H1 (cell line): ENCODE data around the gene MARCHF2. TPM values are rescaled to one million over a fixed set of nuclear protein-coding genes. Genes with fewer than 3 reads are reported as not detected.

Source experiments
- BACH1 ChIP-seq: IDR thresholded peaks from 2 replicates; pipeline ENCODE4 v1.6.1; 2012; ENCODE audit warnings: low read length, improper control_type of control experiment
- BCL11A ChIP-seq, 2 experiments: IDR thresholded peaks; one replicate each; pipeline ENCODE4 v1.6.1; 2011; ENCODE audit warnings: low read depth in 2 of 2, low read length in 2 of 2, mild to moderate bottlenecking in 2 of 2
- BRCA1 ChIP-seq: IDR thresholded peaks from 2 replicates; pipeline ENCODE4 v1.6.1; 2012; ENCODE audit warnings: low read depth, low read length, improper control_type of control experiment
- CBX8 ChIP-seq: fragments of 300-800, 300-1000 bp; sonication (generic); IDR thresholded peaks from 2 replicates; pipeline ENCODE4 v1.7.1; 2016; ENCODE audit warnings: low read depth, low read length, borderline replicate concordance
- CREB1 ChIP-seq: IDR thresholded peaks from 2 replicates; pipeline ENCODE4 v1.6.1; 2012; ENCODE audit warnings: inconsistent platforms
- FOSL1 ChIP-seq: IDR thresholded peaks from 2 replicates; pipeline ENCODE4 v1.6.1; 2011; ENCODE audit warnings: mild to moderate bottlenecking, low read depth, low read length, moderate library complexity; ENCODE audit not compliant: insufficient read depth
- GABPA ChIP-seq: IDR thresholded peaks from 2 replicates; pipeline ENCODE4 v1.6.1; 2011; ENCODE audit warnings: mild to moderate bottlenecking, low read length, moderate library complexity, borderline replicate concordance; ENCODE audit not compliant: insufficient read depth
- HDAC6 ChIP-seq: IDR thresholded peaks from one replicate; pipeline ENCODE4 v1.7.1; 2012; ENCODE audit warnings: low read depth, mild to moderate bottlenecking, inconsistent platforms, low read length, moderate library complexity
- JUN ChIP-seq: IDR thresholded peaks from 2 replicates; pipeline ENCODE4 v1.6.1; 2011; ENCODE audit warnings: low read depth, mild to moderate bottlenecking, improper control_type of control experiment, low read length
- JUND ChIP-seq: IDR thresholded peaks from 2 replicates; pipeline ENCODE4 v1.6.1; 2011; ENCODE audit warnings: mild to moderate bottlenecking, improper control_type of control experiment, low read length
- KDM1A ChIP-seq: fragments of 200-600, 300-600 bp; sonication (generic); IDR thresholded peaks from 2 replicates; pipeline ENCODE4 v1.7.1; 2016; ENCODE audit warnings: mild to moderate bottlenecking, low read length, borderline replicate concordance
- KDM5A ChIP-seq: fragments of 200-600 bp; IDR thresholded peaks from 2 replicates; pipeline ENCODE4 v1.7.1; 2012; ENCODE audit warnings: mild to moderate bottlenecking, low read length, inconsistent platforms, mixed read lengths
- NRF1 ChIP-seq: IDR thresholded peaks from 2 replicates; pipeline ENCODE4 v1.6.1; 2011; ENCODE audit warnings: mild to moderate bottlenecking, low read depth, low read length, improper control_type of control experiment
- PHF8 ChIP-seq: fragments of 200-600 bp; sonication (generic); conservative IDR thresholded peaks from 2 replicates; pipeline ENCODE4 v1.7.1; 2012; ENCODE audit warnings: low read depth, mild to moderate bottlenecking, inconsistent platforms, low read length, moderate library complexity
- POLR2A ChIP-seq, 2 experiments: IDR thresholded peaks; 1 replicate in 1 of 2; 2 replicates in 1 of 2; pipeline ENCODE4 v1.6.1; 2011; ENCODE audit warnings: low read depth in 2 of 2, low read length in 2 of 2, mild to moderate bottlenecking in 2 of 2; ENCODE audit errors: control extremely low read depth in 1 of 2
- POLR2AphosphoS5 ChIP-seq: IDR thresholded peaks from 2 replicates; pipeline ENCODE4 v1.6.1; 2011; ENCODE audit warnings: low read depth, low read length
- RNF2 ChIP-seq: fragments of 200-900, 300-1000 bp; sonication (generic); IDR thresholded peaks from 2 replicates; pipeline ENCODE4 v1.7.1; 2016; ENCODE audit warnings: borderline replicate concordance, low read depth, mild to moderate bottlenecking, antibody characterized with exemption, low read length; ENCODE audit not compliant: poor library complexity, severe bottlenecking; ENCODE audit errors: missing control alignments
- SAP30 ChIP-seq: fragments of 300-600 bp; sonication (generic); IDR thresholded peaks from 2 replicates; pipeline ENCODE4 v1.7.1; 2012; ENCODE audit warnings: low read length, moderate library complexity, mild to moderate bottlenecking, inconsistent platforms; ENCODE audit not compliant: insufficient read depth, insufficient replicate concordance
- SP4 ChIP-seq: IDR thresholded peaks from 2 replicates; pipeline ENCODE4 v1.6.1; 2012; ENCODE audit warnings: low read length, inconsistent platforms
- SRF ChIP-seq: IDR thresholded peaks from 2 replicates; pipeline ENCODE4 v1.6.1; 2011; ENCODE audit warnings: mild to moderate bottlenecking, low read depth, low read length, moderate library complexity
- SUZ12 ChIP-seq: fragments of 200-600 bp; sonication (generic); IDR thresholded peaks from 2 replicates; pipeline ENCODE4 v1.6.1; 2012; ENCODE audit warnings: mild to moderate bottlenecking, inconsistent platforms, low read length, moderate library complexity, mixed read lengths
- TAF7 ChIP-seq: optimal IDR thresholded peaks from 2 replicates; pipeline ENCODE3; 2011; ENCODE audit warnings: low read depth, mild to moderate bottlenecking, inconsistent platforms, low read length, moderate library complexity, borderline replicate concordance
- TEAD4 ChIP-seq: IDR thresholded peaks from 2 replicates; pipeline ENCODE4 v1.6.1; 2012; ENCODE audit warnings: low read depth, low read length, inconsistent platforms, mixed read lengths
- USF2 ChIP-seq: IDR thresholded peaks from 2 replicates; pipeline ENCODE4 v1.6.1; 2011; ENCODE audit warnings: low read length, improper control_type of control experiment
- YY1 ChIP-seq: IDR thresholded peaks from 2 replicates; pipeline ENCODE4 v1.6.1; 2011; ENCODE audit warnings: low read depth, mild to moderate bottlenecking, low read length
- polyA plus RNA-seq, 7 experiments: library from polyadenylated mRNA; depleted of rRNA in 3 of 7; stranded (reverse) in 5 of 7; unstranded in 2 of 7; fragments of >200 nt in 5 of 7; fragments of 200-250 nt in 2 of 7; gene quantifications; 1 replicate in 5 of 7; 2 replicates in 1 of 7; 4 replicates in 1 of 7; pipeline versions ENCODE4 v1.2.1 to v1.2.3, GENCODE V29; 2011 to 2013; ENCODE audit warnings: missing spikeins in 2 of 7, mixed read lengths in 2 of 7
- total RNA-seq: library from RNA; stranded (reverse); fragmentation: NEBNext Ultra II Directional; extraction: Animal tissue kit (Norgen Biotek cat#: 25700); gene quantifications from 2 replicates; pipeline ENCODE4 v1.2.1, GENCODE V29; 2021

Gene MARCHF2
- total and polyA plus RNA-seq, 2 of the 8 experiments (the other 6 are each of a cell fraction or from before 2014, with no cell fraction given): 18.5 to 46.2 TPM

GRCh38 chr19:8412783-8413628, at the start of gene MARCHF2 (continued):
- TF ChIP-seq POLR2AphosphoS5: no peak
- no peak for TF ChIP-seq GABPA
- peak; percentile 82 for TF ChIP-seq PHF8
- TF ChIP-seq USF2: no peak
- TF ChIP-seq SUZ12: no peak
- no peak for TF ChIP-seq KDM5A
- no peak for TF ChIP-seq FOSL1
- peak; percentile 59 for TF ChIP-seq CREB1
- TF ChIP-seq RNF2: no peak
- TF ChIP-seq BCL11A (IDR thresholded peaks at IDR 0.05; ENCODE audit: low read depth in 2 of 2, low read length in 2 of 2): no peak
- no peak for TF ChIP-seq KDM1A
- TF ChIP-seq YY1: no peak
- TF ChIP-seq TAF7: no peak
- TF ChIP-seq JUND: no peak
- TF ChIP-seq POLR2A (IDR thresholded peaks at IDR 0.05; ENCODE audit: control extremely low read depth in 1 of 2, low read depth in 2 of 2, low read length in 2 of 2): no peak
- TF ChIP-seq BRCA1: no peak
- no peak for TF ChIP-seq SAP30
- no peak for TF ChIP-seq SRF
- TF ChIP-seq TEAD4: no peak
- no peak for TF ChIP-seq JUN
- peak; percentile 94 for TF ChIP-seq SP4
- TF ChIP-seq HDAC6: no peak
- TF ChIP-seq NRF1: no peak
- no peak for TF ChIP-seq BACH1
- no peak for TF ChIP-seq CBX8
